C4-2B (cell line): Measurements from ENCODE around the gene DVL1.

Experiments
- ZFX ChIP-seq: fragments of 450-650 bp; IDR thresholded peaks from 2 replicates; pipeline ENCODE4 v1.6.1; 2017
- TF ChIP-seq, protein P1 (sequence below): fragments of 450-650 bp; conservative IDR thresholded peaks from 2 replicates; pipeline ENCODE4 v1.5.1; 2017; ENCODE audit warnings: mild to moderate bottlenecking

DNA sequence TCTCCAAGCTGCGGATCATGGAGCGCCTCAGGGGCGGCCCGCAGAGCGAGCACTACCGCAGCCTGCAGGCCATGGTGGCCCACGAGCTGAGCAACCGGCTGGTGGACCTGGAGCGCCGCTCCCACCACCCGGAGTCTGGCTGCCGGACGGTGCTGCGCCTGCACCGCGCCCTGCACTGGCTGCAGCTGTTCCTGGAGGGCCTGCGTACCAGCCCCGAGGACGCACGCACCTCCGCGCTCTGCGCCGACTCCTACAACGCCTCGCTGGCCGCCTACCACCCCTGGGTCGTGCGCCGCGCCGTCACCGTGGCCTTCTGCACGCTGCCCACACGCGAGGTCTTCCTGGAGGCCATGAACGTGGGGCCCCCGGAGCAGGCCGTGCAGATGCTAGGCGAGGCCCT, 21.9 kb downstream of the DVL1 start:
- TF ChIP-seq, protein P1, sequence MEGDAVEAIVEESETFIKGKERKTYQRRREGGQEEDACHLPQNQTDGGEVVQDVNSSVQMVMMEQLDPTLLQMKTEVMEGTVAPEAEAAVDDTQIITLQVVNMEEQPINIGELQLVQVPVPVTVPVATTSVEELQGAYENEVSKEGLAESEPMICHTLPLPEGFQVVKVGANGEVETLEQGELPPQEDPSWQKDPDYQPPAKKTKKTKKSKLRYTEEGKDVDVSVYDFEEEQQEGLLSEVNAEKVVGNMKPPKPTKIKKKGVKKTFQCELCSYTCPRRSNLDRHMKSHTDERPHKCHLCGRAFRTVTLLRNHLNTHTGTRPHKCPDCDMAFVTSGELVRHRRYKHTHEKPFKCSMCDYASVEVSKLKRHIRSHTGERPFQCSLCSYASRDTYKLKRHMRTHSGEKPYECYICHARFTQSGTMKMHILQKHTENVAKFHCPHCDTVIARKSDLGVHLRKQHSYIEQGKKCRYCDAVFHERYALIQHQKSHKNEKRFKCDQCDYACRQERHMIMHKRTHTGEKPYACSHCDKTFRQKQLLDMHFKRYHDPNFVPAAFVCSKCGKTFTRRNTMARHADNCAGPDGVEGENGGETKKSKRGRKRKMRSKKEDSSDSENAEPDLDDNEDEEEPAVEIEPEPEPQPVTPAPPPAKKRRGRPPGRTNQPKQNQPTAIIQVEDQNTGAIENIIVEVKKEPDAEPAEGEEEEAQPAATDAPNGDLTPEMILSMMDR = no peak
- no peak for TF ChIP-seq ZFX
